GM19468 (cell line): ENCODE measurements around the gene TUBB2B.

Experiments
- ATAC-seq: cut with Tn5 transposase; IDR thresholded peaks from one replicate; pipeline ENCODE4 v1.9.1; 2021; ENCODE audit warnings: mild to moderate bottlenecking, moderate library complexity, moderate number of reproducible peaks; ENCODE audit not compliant: unreplicated experiment; ENCODE audit errors: extremely low read depth

TUBB2B gene

DNA sequence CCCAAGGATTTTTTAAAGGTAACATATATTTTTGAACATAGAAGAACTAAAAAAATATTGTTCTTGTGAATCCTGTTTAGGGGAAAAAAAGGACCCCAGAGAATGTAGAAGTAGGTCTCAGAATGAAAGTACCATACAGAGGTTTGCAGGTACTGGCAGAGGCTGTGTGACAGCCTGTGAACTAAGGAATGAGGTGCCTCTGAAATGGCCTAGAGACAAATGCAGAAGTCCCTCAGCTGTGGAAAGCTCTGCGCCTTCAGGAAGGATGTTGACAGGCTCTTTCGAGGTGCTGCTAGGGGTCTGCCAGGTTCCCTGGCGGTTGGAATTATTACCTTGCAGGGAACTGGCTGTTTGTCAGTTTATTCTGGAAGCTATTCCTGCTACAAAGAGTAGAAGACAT, 8.6 kb upstream of the TUBB2B start:
- ATAC-seq = no peak

GRCh38 chr6:3235486-3235885, 8.0 kb upstream of the TUBB2B start:
- ATAC-seq = no peak

DNA sequence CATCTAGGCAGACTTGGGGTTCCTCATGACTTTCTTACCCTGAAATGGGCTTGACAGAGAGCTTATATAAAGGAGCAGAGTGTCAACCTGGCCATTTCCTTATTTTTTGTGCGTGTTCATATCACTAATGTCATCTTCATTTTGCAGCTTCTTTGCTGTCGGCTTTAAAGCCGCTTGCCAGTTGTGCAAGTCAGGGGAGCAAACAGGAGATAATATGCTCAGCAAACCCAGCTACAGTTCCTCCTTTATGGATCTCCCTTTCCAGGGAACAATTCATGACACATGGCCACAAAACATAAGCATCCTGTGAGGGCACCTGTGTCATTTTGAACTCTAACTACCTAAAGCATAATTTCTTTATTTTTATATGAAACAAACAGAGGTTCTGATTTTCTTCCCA, 6.5 kb upstream of the TUBB2B start:
- no peak for ATAC-seq

DNA sequence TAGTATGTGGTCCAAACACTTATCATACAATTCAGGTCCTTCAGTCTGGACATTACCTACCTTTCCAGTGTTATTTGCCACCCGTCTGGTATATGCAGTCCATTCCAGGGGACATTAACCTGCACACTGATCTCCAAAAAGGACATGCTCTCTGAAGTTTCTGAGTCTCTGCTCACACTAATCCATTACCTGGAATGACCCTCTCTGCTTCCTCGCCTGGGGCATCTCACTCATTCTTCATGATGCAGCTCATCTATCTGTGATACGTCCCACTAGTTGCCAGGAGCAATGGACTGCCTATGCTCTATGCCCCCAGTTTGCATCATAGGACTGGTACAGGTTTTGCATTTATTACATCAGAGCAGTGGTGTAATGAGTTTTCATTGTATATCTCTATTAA, 5.9 kb upstream of the TUBB2B start:
- no peak for ATAC-seq

GRCh38 chr6:3232017-3232945, 4.8 kb upstream of the TUBB2B start:
- no peak for ATAC-seq

DNA sequence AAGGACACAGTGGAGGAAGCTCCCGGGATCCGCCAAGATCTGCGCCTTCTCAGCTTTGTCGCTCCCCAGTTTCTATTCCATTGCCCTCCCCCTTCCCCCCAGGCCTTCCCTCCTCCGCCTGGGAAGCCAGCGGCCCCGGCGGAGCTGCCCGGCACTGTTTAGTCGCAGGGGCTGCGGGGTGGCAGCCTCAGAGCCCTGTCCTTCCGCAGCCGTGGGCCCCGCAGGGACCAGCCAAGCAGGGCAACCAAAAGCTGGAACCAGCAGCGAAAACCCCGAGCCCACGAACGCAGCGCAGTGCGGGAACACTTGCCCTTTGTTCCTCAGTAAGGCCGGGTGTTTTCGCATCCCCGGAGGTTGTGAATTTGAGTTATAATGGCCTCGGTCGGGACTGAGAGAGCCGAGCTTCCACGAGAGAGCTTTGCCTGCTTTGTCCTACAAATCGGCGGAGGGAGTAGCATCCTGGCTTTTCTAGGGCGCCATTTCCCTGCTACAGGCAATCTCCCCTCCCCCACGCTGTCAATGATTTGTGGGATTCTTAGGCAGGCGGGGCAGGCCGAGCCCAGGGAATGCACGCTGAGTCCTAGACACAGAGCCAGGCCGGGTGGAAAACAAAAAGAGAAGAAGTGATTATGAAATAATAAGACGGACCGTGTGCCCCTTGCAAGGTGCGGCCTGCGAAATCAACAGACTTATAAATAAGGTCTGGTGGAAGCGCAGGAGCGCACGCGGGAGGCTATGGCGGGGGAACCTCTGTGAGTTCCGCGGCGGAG, 4.0 kb upstream of the TUBB2B start:
- no peak for ATAC-seq

DNA sequence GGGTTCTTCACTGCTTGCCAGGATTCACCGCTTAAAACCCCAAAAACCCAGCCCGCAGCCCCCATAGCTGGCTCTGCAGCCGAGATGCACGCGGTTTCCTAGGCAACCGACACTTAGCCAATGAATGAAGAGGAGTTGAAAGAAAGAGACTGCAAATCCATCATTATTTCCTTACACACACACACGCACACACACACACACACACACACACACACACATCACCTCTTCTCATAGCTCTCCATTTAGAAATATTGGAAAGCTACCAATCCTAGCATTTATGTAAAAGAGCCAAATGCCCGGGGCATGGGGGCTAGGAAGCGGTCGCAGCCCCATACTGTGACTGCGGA, 3.4 kb upstream of the TUBB2B start:
- ATAC-seq = no peak

DNA sequence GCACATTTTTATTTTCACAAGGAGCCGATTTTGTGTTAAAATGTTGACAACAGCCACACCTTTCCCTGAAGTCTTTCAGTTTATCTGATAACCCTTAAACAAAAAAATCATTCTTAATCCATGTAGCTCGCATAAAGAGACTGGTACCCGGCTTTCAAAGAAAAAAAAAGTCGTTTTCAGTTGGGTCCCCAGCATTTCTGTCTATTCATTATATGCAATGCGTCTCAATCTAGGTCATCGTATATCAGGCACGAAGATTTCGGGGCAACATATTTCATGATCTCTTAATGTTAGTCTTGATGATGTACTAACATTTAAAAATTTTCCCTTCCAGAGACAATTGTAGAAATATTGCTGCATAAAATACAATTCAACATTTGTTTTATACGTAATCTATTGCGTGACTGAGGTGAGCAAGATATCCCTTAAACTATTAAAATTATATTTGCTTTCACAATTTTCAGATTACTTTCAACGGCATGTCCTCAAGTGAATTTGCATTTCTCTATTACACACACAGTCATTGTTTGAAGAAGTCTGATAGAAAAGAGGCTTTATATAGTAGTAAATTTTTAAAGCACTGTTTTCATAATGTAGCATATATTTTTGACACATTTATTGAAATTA, 2.9 kb upstream of the TUBB2B start:
- no peak for ATAC-seq

GRCh38 chr6:3229566-3230178, 2.2 kb upstream of the TUBB2B start:
- no peak for ATAC-seq

GRCh38 chr6:3228771-3229565, 1.5 kb upstream of the TUBB2B start:
- no peak for ATAC-seq

DNA sequence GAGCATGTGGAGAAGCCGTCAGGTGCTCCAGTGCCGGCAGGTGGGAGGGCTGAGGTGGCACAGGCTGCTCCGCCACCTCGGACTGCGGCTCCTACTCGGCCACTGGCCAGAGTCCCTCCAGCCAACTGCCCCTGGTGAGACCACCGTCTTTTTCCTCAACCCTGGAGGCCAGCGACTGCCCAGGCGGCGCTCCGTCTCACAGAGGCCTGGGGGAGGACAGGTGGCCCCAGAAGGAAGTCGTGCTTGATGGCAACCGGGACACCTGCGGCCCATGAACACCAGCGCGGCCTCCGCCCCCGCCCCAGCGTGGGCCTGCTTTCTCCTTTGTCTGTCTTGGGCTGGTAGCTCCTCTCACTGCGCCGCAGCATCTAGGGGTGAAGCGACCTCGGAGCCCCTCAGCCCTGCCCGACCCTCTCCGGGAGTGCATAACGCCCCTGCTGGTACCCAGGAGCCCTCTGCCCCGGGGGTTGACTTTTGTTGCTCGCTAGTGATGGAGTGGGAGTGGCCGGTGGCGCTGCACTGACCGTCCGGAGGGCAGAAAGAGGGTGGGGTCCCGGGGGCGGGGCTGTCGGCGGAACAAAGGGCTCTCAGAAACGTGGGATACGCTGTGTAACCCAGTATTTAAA, 706 bp upstream of the TUBB2B start:
- no peak for ATAC-seq

GRCh38 chr6:3226481-3227362, 731 bp downstream of the TUBB2B start:
- no peak for ATAC-seq

DNA sequence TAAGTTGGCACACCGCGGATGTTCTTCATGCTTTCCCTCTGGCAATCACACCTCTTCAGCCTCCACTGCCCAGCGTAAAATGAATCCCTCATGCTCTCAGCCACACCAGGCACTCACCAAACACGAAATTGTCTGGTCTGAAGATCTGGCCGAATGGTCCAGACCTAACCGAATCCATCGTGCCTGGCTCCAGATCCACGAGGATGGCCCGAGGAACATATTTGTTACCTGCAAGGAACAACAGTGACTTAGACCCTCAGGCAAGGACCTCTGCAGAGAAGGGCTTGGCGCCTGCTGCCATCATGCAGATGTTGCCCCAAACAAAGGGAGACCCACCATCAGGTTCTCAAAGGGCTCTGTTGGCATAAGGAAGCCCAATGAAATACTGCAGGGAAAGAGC, 1.4 kb downstream of the TUBB2B start:
- no peak for ATAC-seq

- ATAC-seq = no peak
These were observed 4.9 kb downstream of the TUBB2B start for GRCh38 chr6:3222506-3223038.

- no peak for ATAC-seq
These were observed 5.9 kb downstream of the TUBB2B start for GRCh38 chr6:3221578-3221977.

DNA sequence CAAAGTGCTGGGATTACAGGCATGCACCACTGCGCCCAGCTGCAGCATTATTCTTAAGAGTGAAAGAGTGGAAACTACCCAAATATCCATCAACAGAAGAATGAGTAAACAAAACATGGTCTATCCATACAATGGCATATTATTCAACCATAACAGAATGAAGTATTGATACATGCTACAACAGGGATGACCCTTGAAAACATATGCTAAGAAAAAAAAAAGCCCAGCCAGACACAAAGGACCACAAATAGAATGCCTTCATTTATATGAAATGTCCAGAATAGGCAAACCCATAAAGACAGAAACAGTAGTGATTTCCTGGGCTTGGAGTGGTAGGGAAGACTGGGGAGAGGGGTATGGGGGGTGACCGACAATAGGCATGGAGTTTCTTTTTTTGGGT, 7.1 kb downstream of the TUBB2B start:
- ATAC-seq = no peak

DNA sequence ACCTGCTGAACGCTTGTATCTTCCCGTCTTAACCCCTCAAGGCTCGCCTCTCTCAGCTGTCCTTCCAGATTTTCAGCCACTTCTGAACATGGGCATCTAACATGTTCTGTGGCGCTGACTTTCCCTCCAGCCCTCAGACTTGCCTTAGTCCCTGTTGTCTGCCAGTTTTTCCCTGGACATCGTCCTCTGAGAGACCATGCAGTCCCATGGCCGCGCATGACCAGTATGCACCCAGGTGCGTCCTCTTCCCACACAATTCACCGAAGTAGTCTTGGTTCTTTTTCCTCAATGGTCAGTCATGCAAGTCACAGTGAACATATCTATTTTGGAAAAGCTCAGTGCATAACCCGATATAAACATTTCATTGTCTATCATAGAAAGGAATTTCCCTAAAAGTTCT, 9.2 kb downstream of the TUBB2B start:
- ATAC-seq = no peak

GRCh38 chr6:3217286-3217685, 10.2 kb downstream of the TUBB2B start:
- no peak for ATAC-seq
